HG03469 (cell line): ENCODE measurements around the gene RTTN.

ENCODE experiments used
- ATAC-seq: cut with Tn5 transposase; IDR thresholded peaks from one replicate; pipeline ENCODE4 v1.9.1; 2021; ENCODE audit warnings: mild to moderate bottlenecking, moderate library complexity, moderate number of reproducible peaks; ENCODE audit not compliant: unreplicated experiment

The RTTN gene

DNA sequence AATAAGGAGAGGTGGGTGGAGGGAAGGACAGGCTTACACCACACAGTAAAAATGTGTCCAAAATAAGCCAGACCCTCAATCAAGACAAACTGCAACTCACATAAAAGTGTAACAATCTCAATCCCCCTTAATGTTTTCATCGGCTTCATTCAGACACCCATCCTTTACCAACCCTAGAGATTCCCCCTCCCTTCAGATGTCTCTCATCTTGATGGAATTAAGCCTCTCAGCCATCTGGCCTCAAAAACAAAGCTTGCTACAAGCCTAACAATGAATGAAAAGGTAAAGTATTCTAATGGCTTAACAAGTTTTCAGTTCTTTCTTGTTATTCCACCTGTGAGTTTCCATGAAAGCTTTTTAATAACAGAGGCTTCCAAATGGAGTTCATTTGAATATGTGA lies 5.2 kb downstream of the RTTN start:
- no peak for ATAC-seq

- ATAC-seq, result no peak
Observed at GRCh38 chr18:70197844-70198243, 7.6 kb downstream of the RTTN start.

- ATAC-seq, result no peak
Observed at GRCh38 chr18:70197026-70197425, 8.5 kb downstream of the RTTN start.

DNA sequence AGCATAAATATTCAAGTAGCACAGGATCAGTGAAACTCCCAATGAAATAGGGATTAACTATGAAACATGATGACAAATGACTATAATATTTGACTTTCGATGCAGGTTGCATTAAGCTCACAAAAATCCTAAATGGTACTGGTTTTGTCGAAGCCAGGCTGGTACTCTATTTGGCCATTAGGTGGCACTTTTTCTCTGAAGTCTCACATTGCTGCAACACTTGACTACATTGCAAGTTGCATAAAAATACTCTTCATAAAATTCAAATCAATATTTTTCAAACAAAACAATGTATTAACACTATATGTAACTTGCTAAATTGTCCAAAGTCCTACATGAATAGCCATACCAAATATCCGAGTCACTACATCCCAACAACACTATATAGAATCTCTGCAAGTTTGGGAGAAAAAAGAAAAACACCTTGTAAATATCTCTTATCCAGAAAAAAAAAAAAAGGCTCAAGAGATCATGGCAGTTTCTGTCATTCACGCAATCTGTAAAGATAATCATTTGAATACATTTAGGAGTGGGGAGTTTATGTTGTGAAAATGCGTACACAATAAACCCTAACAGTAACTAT lies 9.5 kb downstream of the RTTN start:
- ATAC-seq, result no peak

GRCh38 chr18:70195014-70195614 lies 10.4 kb downstream of the RTTN start:
- ATAC-seq, result no peak

DNA sequence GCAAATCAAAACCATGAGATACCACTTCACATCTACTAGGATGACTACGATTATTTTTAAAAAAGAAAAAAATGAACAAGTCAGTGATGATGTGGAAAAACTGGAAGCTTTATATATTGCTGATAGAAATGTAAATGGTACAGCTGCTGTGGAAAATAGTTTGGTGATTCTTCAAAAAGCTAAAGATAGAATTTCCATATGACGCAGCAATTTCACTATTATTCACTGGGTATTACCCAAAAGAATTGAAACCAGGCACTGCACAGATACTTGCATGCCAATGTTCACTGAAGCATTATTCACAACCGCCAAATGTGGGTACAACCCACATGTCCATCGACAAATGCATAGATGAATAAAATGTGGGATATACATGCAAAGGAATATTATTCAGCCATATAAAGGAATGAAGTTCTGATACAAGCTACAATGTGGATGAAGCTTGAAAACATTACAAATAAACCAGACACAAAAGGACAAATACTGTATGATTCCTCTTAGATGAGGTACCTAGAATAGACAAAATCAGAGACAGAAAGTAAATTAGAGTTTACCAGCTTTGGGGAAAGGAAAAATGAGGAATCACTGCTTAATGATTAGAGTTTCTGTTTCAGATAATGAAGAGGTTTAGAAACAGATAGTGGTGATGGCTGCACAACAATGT lies 11.1 kb downstream of the RTTN start:
- ATAC-seq, result peak; percentile 85

- no peak for ATAC-seq
Observed at GRCh38 chr18:70190529-70190928, 15.0 kb downstream of the RTTN start.

- ATAC-seq, result no peak
Observed at GRCh38 chr18:70188113-70188512, 17.4 kb downstream of the RTTN start.

DNA sequence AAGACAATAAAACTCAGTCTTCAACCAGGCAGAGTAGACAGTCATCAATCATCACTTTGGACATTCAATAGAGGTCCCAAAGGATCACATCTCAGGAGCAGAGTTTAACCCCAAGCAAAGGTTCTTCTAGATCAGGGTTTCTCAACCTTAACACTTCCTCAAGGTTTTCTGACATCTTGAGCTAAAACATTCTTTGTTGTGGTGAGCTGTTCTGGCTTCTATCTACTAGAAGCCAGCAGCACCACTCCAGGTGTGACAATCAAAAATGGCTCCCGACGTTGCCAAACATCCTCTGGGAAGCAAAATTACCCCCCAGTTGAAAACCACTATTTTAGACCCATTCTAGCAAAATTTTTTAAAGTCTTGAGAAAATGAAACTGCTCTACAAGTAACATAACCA lies 22.0 kb downstream of the RTTN start:
- no peak for ATAC-seq

DNA sequence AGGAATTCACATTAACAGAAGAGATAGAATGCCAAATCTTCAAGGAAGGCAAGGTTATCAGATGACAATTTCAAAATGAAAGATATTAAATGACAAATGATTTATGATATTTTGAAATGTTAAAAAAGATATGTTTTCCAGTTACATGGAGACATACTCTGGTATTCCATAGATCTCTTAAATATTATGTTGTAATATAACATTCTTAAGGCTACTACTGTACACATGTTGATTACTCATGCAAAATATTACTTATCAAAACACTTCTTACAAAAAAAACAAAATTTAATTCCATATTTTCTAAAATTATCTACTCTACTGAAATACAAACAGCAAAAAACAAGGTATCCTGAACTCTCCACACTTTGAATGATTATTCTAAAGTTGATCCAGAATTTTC lies 22.9 kb downstream of the RTTN start:
- no peak for ATAC-seq

DNA sequence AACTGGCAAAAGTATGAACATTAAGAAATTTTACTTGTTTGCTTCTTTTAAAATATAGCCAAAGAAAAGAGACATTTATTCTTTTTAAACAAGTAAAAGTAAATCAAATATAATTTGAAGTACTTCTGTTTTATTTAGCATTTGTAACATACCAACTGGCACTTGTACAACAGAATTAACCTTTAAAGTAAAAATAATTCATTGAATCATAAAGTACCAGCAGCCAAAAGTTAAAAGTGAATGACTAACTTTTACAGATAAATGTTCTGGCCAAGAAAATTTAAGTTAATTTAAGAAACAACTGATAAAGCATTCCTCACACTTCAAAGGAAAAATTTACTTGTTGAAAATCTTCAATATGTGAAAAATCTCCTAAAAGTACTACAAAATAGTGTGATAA lies 23.8 kb downstream of the RTTN start:
- ATAC-seq, result no peak

DNA sequence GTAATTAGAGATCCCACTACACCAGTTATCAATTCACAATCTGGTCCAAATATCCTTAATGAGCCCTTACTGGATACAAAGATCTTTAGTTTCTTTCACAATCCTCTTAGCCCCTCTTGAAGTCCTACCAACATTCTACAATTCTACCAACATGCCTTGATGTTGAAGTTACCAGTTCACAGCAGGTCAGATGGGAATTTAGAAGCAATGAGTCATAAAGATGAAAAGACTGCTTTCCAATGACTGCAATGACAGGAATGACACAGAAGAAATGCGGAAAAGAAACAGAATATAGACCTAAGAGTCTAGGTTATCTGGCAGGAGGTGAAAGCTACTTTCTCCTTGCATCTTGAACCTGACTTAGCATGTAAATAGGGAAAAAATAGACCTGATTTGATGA lies 24.5 kb downstream of the RTTN start:
- ATAC-seq, result no peak

GRCh38 chr18:70176537-70176936 lies 28.9 kb downstream of the RTTN start:
- ATAC-seq, result no peak

DNA sequence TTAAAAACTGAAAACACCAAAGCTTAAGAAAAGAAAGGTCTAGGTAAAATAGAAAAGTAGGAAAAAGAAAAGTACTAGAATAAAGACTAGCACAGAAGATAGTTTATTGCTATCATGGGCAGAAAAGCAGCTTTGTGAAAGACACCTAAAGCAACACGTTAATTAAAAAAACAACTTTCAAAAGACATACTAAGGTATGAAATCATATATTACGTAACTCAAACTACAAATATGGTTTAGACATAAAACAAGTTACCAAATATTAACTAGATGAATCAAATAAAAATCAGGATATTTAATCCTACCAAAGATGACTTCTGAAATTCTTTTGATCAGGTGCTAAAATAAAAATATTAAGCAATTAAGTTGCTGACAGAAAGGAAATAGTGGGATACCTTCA lies 30.3 kb downstream of the RTTN start:
- ATAC-seq, result no peak

- ATAC-seq, result no peak
Observed at GRCh38 chr18:70172225-70172624, 33.3 kb downstream of the RTTN start.

DNA sequence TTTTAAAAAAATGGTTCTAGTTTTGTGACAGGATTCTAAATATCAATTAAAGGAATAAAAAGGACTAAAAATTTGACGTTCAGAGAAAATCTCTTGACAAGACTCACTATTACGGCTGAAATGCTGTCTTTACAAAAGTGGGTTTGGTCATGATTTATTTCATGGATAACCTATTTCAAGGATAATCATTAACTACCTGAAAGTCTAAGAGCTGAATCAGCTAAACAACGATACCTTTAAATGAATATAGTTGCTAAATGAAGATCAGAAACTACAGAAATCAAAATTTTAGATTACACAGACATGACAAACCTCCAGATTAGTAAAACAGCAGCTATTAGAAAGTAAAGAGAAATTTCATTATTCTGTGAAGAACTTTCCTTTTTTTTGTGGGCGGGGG lies 35.7 kb downstream of the RTTN start:
- ATAC-seq, result no peak

DNA sequence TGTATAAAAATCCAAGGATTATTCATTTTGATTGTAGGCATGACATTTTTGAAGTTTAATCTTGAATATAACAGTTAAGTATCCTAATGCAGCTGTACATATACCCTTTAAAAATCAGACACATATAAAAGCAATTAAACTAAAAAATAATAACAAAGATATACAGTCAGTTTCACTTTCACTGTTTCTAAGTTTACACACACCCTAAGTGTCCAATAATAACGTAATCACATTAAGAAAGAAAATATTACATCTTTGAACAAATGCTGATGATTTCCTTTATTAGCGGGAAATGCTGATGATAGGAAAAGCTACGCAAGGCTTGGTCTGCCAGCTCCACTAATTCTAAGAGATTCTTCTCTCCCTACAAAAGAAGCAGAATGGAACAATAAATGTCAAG lies 38.8 kb downstream of the RTTN start:
- no peak for ATAC-seq

DNA sequence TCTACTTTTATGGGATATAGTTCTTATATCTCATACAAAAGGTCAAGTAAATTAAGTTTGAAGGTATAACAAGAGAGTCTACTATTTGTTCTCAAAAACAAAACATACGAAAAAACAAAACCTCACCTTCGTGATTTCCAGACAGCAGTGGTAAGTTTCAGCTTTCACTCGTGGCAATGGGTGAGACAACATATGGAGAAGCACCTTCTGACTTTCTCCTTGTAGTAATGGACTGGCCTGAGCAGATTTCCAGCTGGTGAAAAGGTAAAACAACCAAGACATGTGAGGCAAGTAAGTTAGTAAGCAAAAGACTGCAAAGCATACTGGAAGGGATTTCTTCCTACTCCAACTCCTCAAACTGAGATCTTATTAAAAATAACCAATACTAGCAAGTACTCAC lies 39.6 kb downstream of the RTTN start:
- ATAC-seq, result no peak

- ATAC-seq, result no peak
Observed at GRCh38 chr18:70160073-70160678, 45.3 kb downstream of the RTTN start.

DNA sequence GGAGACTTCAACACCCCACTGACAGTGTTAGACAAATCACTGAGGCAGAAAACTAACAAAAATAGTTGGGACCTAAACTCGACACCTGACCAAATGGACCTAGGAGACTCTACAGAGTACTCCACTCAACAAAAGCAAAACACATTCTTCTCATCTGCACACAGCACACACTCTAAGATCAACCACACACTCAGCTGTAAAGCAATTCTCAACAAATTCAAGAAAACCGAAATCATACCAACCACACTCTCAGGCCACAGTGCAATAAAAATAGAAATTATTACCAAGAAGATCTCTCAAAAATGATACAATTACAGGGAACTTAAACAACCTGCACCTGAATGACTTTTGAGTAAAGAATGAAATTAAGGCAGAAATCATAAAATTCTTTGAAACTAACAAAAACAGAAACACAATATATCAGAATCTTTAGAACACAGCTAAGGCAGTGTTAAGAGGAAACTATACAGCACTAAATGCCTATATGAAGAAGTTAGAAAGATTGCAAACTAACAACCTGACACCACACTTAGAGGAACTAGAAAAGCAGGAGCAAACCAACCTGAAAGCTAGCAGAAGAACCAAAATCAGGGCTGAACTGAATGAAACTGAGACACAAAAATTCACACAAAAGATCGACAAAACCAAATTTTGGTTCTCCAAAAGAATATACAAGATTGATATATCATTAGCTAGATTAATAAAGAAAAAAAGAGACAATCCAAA lies 46.3 kb downstream of the RTTN start:
- ATAC-seq, result peak; percentile 84

GRCh38 chr18:70156886-70157285 lies 48.6 kb downstream of the RTTN start:
- no peak for ATAC-seq
